Endothelial cell of umbilical vein (primary cell): ENCODE measurements around the gene MVK. TPM values are rescaled to one million over a fixed set of nuclear protein-coding genes. Genes with fewer than 3 reads are reported as not detected.

Experiments used
- BruUV-seq: library from RNA; stranded (reverse); fragments of 400-500 nt; replicated peaks from 2 replicates; lab custom pipeline; 2021; lab: Mats Ljungman, UMichigan
- CTCF ChIA-PET: fragments of 300-600, 350-600 bp; sonication (Branson Sonifier 250); formaldehyde crosslinking; loops from one replicate; lab custom pipeline; 2021; ENCODE audit warnings: antibody characterized with exemption, inconsistent platforms; lab: Charles Lee
- POLR2A ChIA-PET: fragments of 300-600, 350-600 bp; sonication (Branson Sonifier 250); formaldehyde crosslinking; loops from one replicate; lab custom pipeline; 2021; ENCODE audit warnings: antibody characterized with exemption, inconsistent platforms; lab: Charles Lee
- DNase-seq: peaks from one replicate; pipeline ENCODE4 v3.0.0-alpha.2; 2011; ENCODE audit warnings: low read depth, low spot score
- FAIRE-seq: peaks from 2 replicates; lab custom pipeline; 2011; peaks lifted over from hg19 to GRCh38; lab: Jason Lieb, UNC
- H2AFZ ChIP-seq: 2 replicates; pipeline ENCODE4 v1.6.0; 2012; ENCODE audit warnings: low read depth, low read length, control low read depth, inconsistent platforms
- H3K27ac ChIP-seq: 2 replicates; pipeline ENCODE4 v1.5.1; 2011; ENCODE audit warnings: low read depth, mild to moderate bottlenecking, control low read depth, low read length, moderate library complexity; ENCODE audit not compliant: insufficient read depth
- H3K27me3 ChIP-seq, 2 experiments: 2 replicates each; pipeline versions ENCODE4 v1.6.0 to v1.6.1; 2011; ENCODE audit warnings: low read length in 2 of 2, mixed read lengths in 1 of 2; ENCODE audit not compliant: control insufficient read depth in 2 of 2, insufficient read depth in 2 of 2
- H3K36me3 ChIP-seq, 2 experiments: 2 replicates in 1 of 2; 3 replicates in 1 of 2; pipeline ENCODE4 v1.5.1; 2011; ENCODE audit warnings: low read length in 2 of 2, mild to moderate bottlenecking in 1 of 2, moderate library complexity in 1 of 2; ENCODE audit not compliant: control insufficient read depth in 2 of 2, insufficient read depth in 2 of 2; ENCODE audit errors: extremely low read depth in 1 of 2
- H3K4me1 ChIP-seq: 3 replicates; pipeline ENCODE4 v1.5.1; 2011; ENCODE audit warnings: mild to moderate bottlenecking, low read length; ENCODE audit not compliant: control insufficient read depth, insufficient read depth; ENCODE audit errors: extremely low read depth
- H3K4me2 ChIP-seq: 2 replicates; pipeline ENCODE4 v1.6.1; 2011; ENCODE audit warnings: low read length, control low read depth, mixed read lengths; ENCODE audit not compliant: insufficient read depth
- H3K4me3 ChIP-seq, 3 experiments: fragments of 200-600 bp in 1 of 3; sonication (generic), shearing (Covaris generic) in 1 of 3; replicated peaks in 1 of 3; 2 replicates each; pipeline ENCODE4 v1.5.1; 2011 to 2016; ENCODE audit warnings: control low read depth in 3 of 3, low read length in 3 of 3, mild to moderate bottlenecking in 2 of 3, inconsistent platforms in 1 of 3, low read depth in 1 of 3, moderate library complexity in 1 of 3; ENCODE audit not compliant: insufficient read depth in 1 of 3
- H3K79me2 ChIP-seq: 2 replicates; pipeline ENCODE4 v1.6.0; 2012; ENCODE audit warnings: low read length, inconsistent platforms; ENCODE audit not compliant: control insufficient read depth, insufficient read depth
- H3K9ac ChIP-seq: replicated peaks from 2 replicates; pipeline ENCODE3; 2011; ENCODE audit warnings: low read length, control low read depth; ENCODE audit not compliant: insufficient read depth; ENCODE audit errors: extremely low read depth
- H3K9me1 ChIP-seq: replicated peaks from 3 replicates; pipeline ENCODE4 v1.6.0; 2011; ENCODE audit warnings: mild to moderate bottlenecking, low read length; ENCODE audit not compliant: control insufficient read depth, insufficient read depth; ENCODE audit errors: extremely low read depth
- H3K9me3 ChIP-seq: replicated peaks from 2 replicates; pipeline ENCODE4 v1.5.1; 2012; ENCODE audit warnings: low read length, inconsistent platforms; ENCODE audit not compliant: control insufficient read depth, insufficient read depth
- H4K20me1 ChIP-seq: replicated peaks from 2 replicates; pipeline ENCODE3; 2011; ENCODE audit warnings: mild to moderate bottlenecking, low read length; ENCODE audit not compliant: control insufficient read depth, insufficient read depth; ENCODE audit errors: extremely low read depth
- CTCF ChIP-seq, 2 donors: IDR thresholded peaks; 1 replicate in 1 of 2; 2 replicates in 1 of 2; pipeline ENCODE4 v1.5.1; 2011; ENCODE audit warnings: low read length in 2 of 2, mild to moderate bottlenecking in 2 of 2, moderate library complexity in 2 of 2, control low read depth in 1 of 2, inconsistent platforms in 1 of 2, low read depth in 1 of 2; ENCODE audit not compliant: insufficient read depth in 1 of 2; ENCODE audit errors: extremely low read depth in 1 of 2
- EZH2 ChIP-seq: IDR thresholded peaks from 2 replicates; pipeline ENCODE4 v1.6.1; 2012; ENCODE audit warnings: borderline replicate concordance, low read depth, mild to moderate bottlenecking, moderate library complexity, low read length, inconsistent platforms; ENCODE audit not compliant: severe bottlenecking
- FOS ChIP-seq: IDR thresholded peaks from 2 replicates; pipeline ENCODE4 v1.6.1; 2011; ENCODE audit warnings: mild to moderate bottlenecking, low read length, moderate library complexity, borderline replicate concordance; ENCODE audit not compliant: insufficient read depth
- GATA2 ChIP-seq: IDR thresholded peaks from 2 replicates; pipeline ENCODE4 v1.7.0; 2011; ENCODE audit warnings: low read depth, mild to moderate bottlenecking, moderate library complexity, mixed read lengths, low read length; ENCODE audit not compliant: insufficient read length, insufficient read depth
- JUN ChIP-seq: IDR thresholded peaks from 2 replicates; pipeline ENCODE4 v1.6.1; 2011; ENCODE audit warnings: borderline replicate concordance, low read depth; ENCODE audit not compliant: insufficient read length, insufficient read depth
- MAX ChIP-seq: IDR thresholded peaks from 2 replicates; pipeline ENCODE4 v1.6.1; 2011; ENCODE audit not compliant: insufficient read depth, insufficient read length
- MYC ChIP-seq: IDR thresholded peaks from one replicate; pipeline ENCODE4 v1.6.1; 2011; ENCODE audit warnings: mild to moderate bottlenecking, low read depth, low read length
- POLR2A ChIP-seq: IDR thresholded peaks from 2 replicates; pipeline ENCODE4 v1.6.1; 2012; ENCODE audit warnings: low read depth, mild to moderate bottlenecking, control low read depth, low read length
- POLR2AphosphoS5 ChIP-seq: IDR thresholded peaks from 2 replicates; pipeline ENCODE4 v1.6.1; 2012; ENCODE audit warnings: low read depth, mild to moderate bottlenecking, control low read depth, low read length, moderate library complexity; ENCODE audit not compliant: insufficient read depth
- dilution Hi-C: fragments of 300-500 bp; cut with MboI; formaldehyde crosslinking; loops from one replicate; pipeline ENCODE4 v1.15.0; 2019; ENCODE audit warnings: low sequenced_read_pairs; ENCODE audit not compliant: extremely low pct_ligation_motif_present
- intact Hi-C: fragments of 100-400 bp; cut with micrococcal nuclease; formaldehyde crosslinking; loops from one replicate; pipeline ENCODE4 v1.10.0; 2022
- polyA plus RNA-seq, 4 experiments: library from polyadenylated mRNA; depleted of rRNA in 3 of 4; stranded (reverse) in 3 of 4; unstranded in 1 of 4; fragments of >200 nt; gene quantifications; 2 replicates each; pipeline versions ENCODE4 v1.2.1 to v1.2.3, GENCODE V29; 2011 to 2012; ENCODE audit warnings: missing spikeins in 1 of 4
- total RNA-seq: library from RNA; stranded (reverse); gene quantifications from 2 replicates; pipeline ENCODE4 v1.2.3, GENCODE V29; 2021

Gene MVK
- total and polyA plus RNA-seq, 2 donors (not counting 3 experiments of a cell fraction or from before 2014, with no cell fraction given): 32.6 to 42.6 TPM

- Histone ChIP-seq H3K4me2 (no peak overlapping the region), H3K9me3 (no peaks in the 10 kb centered on the region), H4K20me1 (no peaks in the 10 kb centered on the region), H3K9ac (no peak overlapping the region), H3K79me2 (no peaks in the 10 kb centered on the region), H3K4me1 (no peaks in the 10 kb centered on the region), H3K36me3 (peaks cover 2% of the 10 kb centered on the region in 2 experiments), H3K27me3 (no peaks in the 10 kb centered on the region), H3K27ac (no peak overlapping the region), H3K4me3 (no peak overlapping the region), H3K9me1 (no peaks in the 10 kb centered on the region), H2AFZ (no peak overlapping the region)
- dilution Hi-C loops: no loop called here
- no TSS peak for BruUV-seq
- DNase-seq: no peak
- ChIA-PET POLR2A (no interaction called here), CTCF (no interaction called here)
- TF ChIP-seq EZH2 (no peak), JUN (no peak), MAX (no peak), MYC (no peak), FOS (no peak), CTCF (IDR thresholded peaks at IDR 0.05; ENCODE audit: extremely low read depth in 1 of 2, insufficient read depth in 1 of 2, low read depth in 1 of 2, low read length in 2 of 2) (no peak), POLR2AphosphoS5 (no peak), GATA2 (no peak), POLR2A (no peak)
- FAIRE-seq: no peak
- intact Hi-C loops: no loop called here
Measured at GRCh38 chr12:109562871-109563270, 10.7 kb upstream of the MVK start.
